Trophoblast cell (in vitro differentiated cells and primary cell): ENCODE data around the gene B4GALNT3.

Experiments used
- DNase-seq, 2 donors: peaks; one replicate each; pipeline ENCODE4 v3.0.0-alpha.2; 2016
- H2AFZ ChIP-seq: 2 replicates; pipeline ENCODE4 v1.6.1; 2013; ENCODE audit warnings: low read length, moderate library complexity, mild to moderate bottlenecking; ENCODE audit not compliant: insufficient read depth, poor library complexity
- H2AK5ac ChIP-seq: 2 replicates; pipeline ENCODE4 v1.6.1; 2013; ENCODE audit warnings: mild to moderate bottlenecking, low read length
- H2BK120ac ChIP-seq: 2 replicates; pipeline ENCODE4 v1.6.1; 2013; ENCODE audit warnings: low read length, mild to moderate bottlenecking, moderate library complexity; ENCODE audit not compliant: insufficient read depth, poor library complexity
- H2BK12ac ChIP-seq: 2 replicates; pipeline ENCODE4 v1.6.1; 2013; ENCODE audit warnings: mild to moderate bottlenecking, low read length, moderate library complexity
- H2BK5ac ChIP-seq: 2 replicates; pipeline ENCODE4 v1.6.1; 2013; ENCODE audit warnings: low read length, low read depth, moderate library complexity, mild to moderate bottlenecking; ENCODE audit not compliant: poor library complexity
- H3K14ac ChIP-seq: 2 replicates; pipeline ENCODE4 v1.6.1; 2013; ENCODE audit warnings: mild to moderate bottlenecking, low read length
- H3K18ac ChIP-seq: 2 replicates; pipeline ENCODE4 v1.6.1; 2013; ENCODE audit warnings: mild to moderate bottlenecking, low read length
- H3K23ac ChIP-seq: 2 replicates; pipeline ENCODE4 v1.6.1; 2013; ENCODE audit warnings: low read length
- H3K27ac ChIP-seq: 2 replicates; pipeline ENCODE4 v1.5.1; 2013; ENCODE audit warnings: low read depth, mild to moderate bottlenecking, inconsistent platforms, low read length, moderate library complexity
- H3K27me3 ChIP-seq: 2 replicates; pipeline ENCODE4 v1.6.1; 2013; ENCODE audit warnings: inconsistent platforms, mild to moderate bottlenecking, low read length, moderate library complexity; ENCODE audit not compliant: insufficient read depth
- H3K36me3 ChIP-seq, 2 experiments: 1 replicate in 1 of 2; 2 replicates in 1 of 2; pipeline ENCODE4 v1.6.1; 2013; ENCODE audit warnings: low read length in 2 of 2, mild to moderate bottlenecking in 2 of 2, moderate library complexity in 1 of 2; ENCODE audit not compliant: insufficient read depth in 2 of 2, control insufficient read depth in 1 of 2
- H3K4ac ChIP-seq: 2 replicates; pipeline ENCODE4 v1.6.1; 2013; ENCODE audit warnings: low read depth, mild to moderate bottlenecking, low read length, moderate library complexity
- H3K4me1 ChIP-seq, 2 experiments: 1 replicate in 1 of 2; 2 replicates in 1 of 2; pipeline ENCODE4 v1.6.1; 2013; ENCODE audit warnings: low read length in 2 of 2, mild to moderate bottlenecking in 2 of 2, moderate library complexity in 1 of 2; ENCODE audit not compliant: insufficient read depth in 2 of 2, control insufficient read depth in 1 of 2
- H3K4me2 ChIP-seq: 2 replicates; pipeline ENCODE4 v1.6.1; 2013; ENCODE audit warnings: inconsistent platforms, mild to moderate bottlenecking, low read length, moderate library complexity
- H3K4me3 ChIP-seq: 2 replicates; pipeline ENCODE4 v1.5.1; 2013; ENCODE audit warnings: mild to moderate bottlenecking, low read depth, low read length, inconsistent platforms
- H3K79me1 ChIP-seq: one replicate; pipeline ENCODE4 v1.6.1; 2013; ENCODE audit warnings: low read length
- H3K79me2 ChIP-seq: 2 replicates; pipeline ENCODE4 v1.6.1; 2013; ENCODE audit warnings: low read length, mild to moderate bottlenecking; ENCODE audit not compliant: control insufficient read depth, insufficient read depth, poor library complexity
- H3K9ac ChIP-seq: 2 replicates; pipeline ENCODE4 v1.6.1; 2013; ENCODE audit warnings: mild to moderate bottlenecking, low read length
- H3K9me3 ChIP-seq: 2 replicates; pipeline ENCODE4 v1.6.1; 2013; ENCODE audit warnings: low read depth, mild to moderate bottlenecking, control low read depth, inconsistent platforms, low read length; ENCODE audit not compliant: insufficient read depth
- H4K12ac ChIP-seq: 2 replicates; pipeline ENCODE4 v1.6.1; 2013; ENCODE audit warnings: low read depth, mild to moderate bottlenecking, low read length, moderate library complexity
- H4K8ac ChIP-seq: 2 replicates; pipeline ENCODE4 v1.6.1; 2013; ENCODE audit warnings: low read depth, mild to moderate bottlenecking, low read length, moderate library complexity
- H4K91ac ChIP-seq: one replicate; pipeline ENCODE4 v1.6.1; 2013; ENCODE audit warnings: low read depth, mild to moderate bottlenecking, low read length, moderate library complexity
- WGBS: extraction: QIAGEN DNeasy Blood & Tissue Kit; methylation state at CpG from one replicate; pipeline ENCODE4 v1.1.7; 2013; ENCODE audit warnings: missing lambda C conversion rate; ENCODE audit not compliant: insufficient read length, insufficient coverage; ENCODE audit errors: extremely low coverage; 5-methylcytosine and 5-hydroxymethylcytosine counted together

The B4GALNT3 gene

DNA sequence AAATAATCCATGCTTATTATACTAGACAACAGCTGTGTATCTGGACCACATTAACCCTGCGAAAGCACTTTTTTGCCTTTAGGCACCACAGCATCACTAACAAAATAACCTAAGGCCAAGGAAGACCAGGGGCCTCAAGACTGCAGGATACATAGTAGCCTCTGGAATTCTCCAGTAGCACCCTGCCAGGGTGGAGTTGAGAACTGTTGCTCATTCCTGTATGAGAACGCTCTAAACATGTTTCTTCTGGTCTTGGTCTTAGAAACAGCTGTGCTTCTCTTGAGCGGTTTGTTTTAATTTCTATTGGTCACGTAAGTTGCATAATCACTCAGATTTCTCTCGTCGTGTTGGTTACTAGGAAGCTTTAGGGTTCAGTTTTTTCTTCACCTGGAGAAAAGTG is 7.9 kb downstream of the B4GALNT3 start:
- Histone ChIP-seq H2BK5ac (no peak overlapping the region), H3K18ac (no peak overlapping the region), H3K79me1 (no peaks in the 10 kb centered on the region), H4K91ac (no peak overlapping the region), H2AFZ (no peak overlapping the region), H3K9me3 (no peaks in the 10 kb centered on the region), H3K4me2 (no peak overlapping the region), H3K27me3 (peaks cover 2% of the 10 kb centered on the region), H2BK120ac (no peak overlapping the region), H2BK12ac (no peak overlapping the region), H3K27ac (no peak overlapping the region), H3K14ac (no peak overlapping the region), H3K79me2 (no peaks in the 10 kb centered on the region), H3K23ac (no peak overlapping the region), H4K12ac (no peak overlapping the region), H3K4me1 (no peaks in the 10 kb centered on the region), H3K4me3 (no peak overlapping the region), H2AK5ac (no peak overlapping the region), H3K4ac (no peak overlapping the region), H4K8ac (no peak overlapping the region), H3K9ac (no peak overlapping the region), H3K36me3 (no peaks in the 10 kb centered on the region)
- WGBS, result no CpG with 5 or more reads among the region's 6 CpGs
- DNase-seq, result no peak

DNA sequence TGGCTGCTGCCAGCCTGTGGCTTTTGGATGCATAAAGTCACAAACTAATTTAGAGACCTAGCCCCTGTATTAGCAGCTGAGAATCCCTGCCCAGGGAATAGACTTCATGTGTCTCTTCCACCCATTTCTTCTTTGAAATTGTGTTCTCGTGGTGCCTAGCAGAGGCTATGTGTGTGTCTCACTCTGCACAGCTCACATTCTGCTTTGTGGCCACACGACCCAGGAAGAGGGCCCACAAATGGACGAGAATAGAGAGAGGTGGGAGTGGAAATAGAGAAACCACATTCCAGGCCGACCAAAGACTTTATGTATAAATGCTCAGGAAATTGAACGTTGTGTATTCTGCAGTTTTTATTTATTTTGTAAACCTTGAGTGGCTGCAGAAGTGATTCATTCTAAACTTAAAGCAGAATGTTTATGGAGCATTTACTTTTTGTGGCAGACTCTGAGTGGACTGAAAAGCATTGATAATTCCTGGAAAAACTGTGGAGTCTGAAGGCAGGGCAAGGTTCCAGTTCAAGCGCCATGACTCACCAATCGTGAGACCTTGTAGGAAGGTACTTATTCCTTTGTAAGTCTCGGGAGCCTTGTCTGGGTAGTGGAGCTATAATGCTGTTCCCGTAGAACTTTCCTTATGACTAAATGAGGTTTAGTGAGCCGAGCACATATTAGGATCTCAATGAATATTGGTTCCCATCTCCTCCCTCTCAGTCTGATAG is 9.1 kb downstream of the B4GALNT3 start:
- H4K91ac ChIP-seq, result no peak overlapping the region
- no peak overlapping the region for H2AK5ac ChIP-seq
- H2AFZ ChIP-seq, result no peak overlapping the region
- peaks cover 1% of the 10 kb centered on the region for H3K9me3 ChIP-seq
- H3K14ac ChIP-seq, result no peak overlapping the region
- H3K79me2 ChIP-seq, result no peaks in the 10 kb centered on the region
- no peak overlapping the region for H2BK120ac ChIP-seq
- H2BK5ac ChIP-seq, result no peak overlapping the region
- H3K36me3 ChIP-seq, result no peaks in the 10 kb centered on the region
- no peaks in the 10 kb centered on the region for H3K79me1 ChIP-seq
- no peak overlapping the region for H4K12ac ChIP-seq
- H3K4me1 ChIP-seq, result peaks cover 2 to 8% of the 10 kb centered on the region in 2 experiments
- H2BK12ac ChIP-seq, result no peak overlapping the region
- H3K27ac ChIP-seq, result no peak overlapping the region
- WGBS, result no CpG with 5 or more reads among the region's 10 CpGs
- H3K4ac ChIP-seq, result no peak overlapping the region
- H3K23ac ChIP-seq, result no peak overlapping the region
- no peak overlapping the region for H3K9ac ChIP-seq
- H3K27me3 ChIP-seq, result peaks cover under 1% of the 10 kb centered on the region
- no peak overlapping the region for H3K4me2 ChIP-seq
- H3K18ac ChIP-seq, result no peak overlapping the region
- no peak for DNase-seq
- H3K4me3 ChIP-seq, result no peak overlapping the region
- H4K8ac ChIP-seq, result no peak overlapping the region

DNA sequence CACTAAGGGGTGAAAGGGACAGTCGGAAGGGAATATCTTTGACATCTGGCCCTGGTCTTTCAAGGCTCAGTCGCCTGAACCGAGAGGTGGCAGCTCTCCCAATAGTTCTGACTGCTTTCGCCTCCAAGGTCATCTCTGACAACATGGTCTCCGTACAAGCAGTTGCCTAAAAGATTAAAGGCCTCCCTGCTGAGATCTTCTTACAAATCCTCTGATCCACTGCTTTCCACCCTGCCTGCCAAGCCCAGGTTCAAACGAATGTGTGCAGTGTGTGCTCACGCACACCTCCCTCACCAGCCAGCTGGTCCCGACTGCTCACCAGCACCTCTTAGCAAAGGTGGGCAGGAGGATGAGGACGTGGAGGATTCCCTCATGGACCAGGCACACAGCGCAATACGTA is 10.4 kb downstream of the B4GALNT3 start:
- Histone ChIP-seq H3K4me2 (no peak overlapping the region), H2AK5ac (no peak overlapping the region), H2BK12ac (no peak overlapping the region), H2BK5ac (no peak overlapping the region), H3K14ac (no peak overlapping the region), H3K18ac (no peak overlapping the region), H3K4ac (no peak overlapping the region), H4K8ac (no peak overlapping the region), H4K91ac (no peak overlapping the region), H2BK120ac (no peak overlapping the region), H3K27ac (no peak overlapping the region), H3K27me3 (no peaks in the 10 kb centered on the region), H3K79me1 (no peaks in the 10 kb centered on the region), H3K9ac (no peak overlapping the region), H3K79me2 (no peaks in the 10 kb centered on the region), H3K4me1 (peaks cover 5 to 13% of the 10 kb centered on the region in 2 experiments), H3K36me3 (no peaks in the 10 kb centered on the region), H3K23ac (no peak overlapping the region), H2AFZ (no peak overlapping the region), H3K4me3 (no peak overlapping the region), H3K9me3 (peaks cover 1% of the 10 kb centered on the region), H4K12ac (no peak overlapping the region)
- no CpG with 5 or more reads among the region's 11 CpGs for WGBS
- DNase-seq, result no peak

DNA sequence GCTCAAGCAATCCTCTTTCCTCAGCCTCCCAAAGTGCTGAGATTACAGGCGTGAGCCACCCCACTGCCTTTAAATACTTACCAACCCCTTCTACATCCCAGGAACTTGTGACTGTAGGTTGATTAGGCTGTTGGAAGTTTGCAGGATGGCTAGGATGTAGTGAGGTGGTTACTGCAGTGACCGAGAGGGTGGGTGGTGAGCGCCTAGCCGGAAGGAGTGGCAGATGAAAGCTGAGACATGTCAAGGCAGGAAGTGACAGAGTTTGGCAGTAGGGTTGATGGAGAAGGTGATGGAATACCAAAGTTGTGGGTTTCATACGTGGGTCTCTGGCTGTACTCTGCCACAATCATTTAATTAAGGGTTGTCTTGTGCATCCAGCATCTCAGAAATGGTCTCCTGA is 13.5 kb downstream of the B4GALNT3 start:
- Histone ChIP-seq H2AFZ (no peak overlapping the region), H2AK5ac (no peak overlapping the region), H3K27ac (no peak overlapping the region), H3K4me2 (no peak overlapping the region), H3K18ac (peak overlapping the region; percentile 68), H3K4me3 (no peak overlapping the region), H4K12ac (no peak overlapping the region), H3K4ac (no peak overlapping the region), H2BK120ac (no peak overlapping the region), H3K14ac (no peak overlapping the region), H2BK12ac (no peak overlapping the region), H4K91ac (no peak overlapping the region), H3K79me2 (no peaks in the 10 kb centered on the region), H3K79me1 (no peaks in the 10 kb centered on the region), H3K36me3 (no peaks in the 10 kb centered on the region), H3K9ac (no peak overlapping the region), H3K23ac (no peak overlapping the region), H4K8ac (no peak overlapping the region), H3K27me3 (no peaks in the 10 kb centered on the region), H3K9me3 (peaks cover 1% of the 10 kb centered on the region), H2BK5ac (no peak overlapping the region), H3K4me1 (peaks cover 7 to 16% of the 10 kb centered on the region in 2 experiments)
- WGBS, result no CpG with 5 or more reads among the region's 5 CpGs
- no peak for DNase-seq
